ENCODE results near the gene GGT5.
"Not testable (repeated sequence)": the region's sequence is repeated elsewhere in the genome, so short reads cannot be mapped to it uniquely, and the experiment has no call there.

Gene GGT5

GRCh38 chr22:24245030-24245431 is at the start of gene GGT5:
GGT5 (minus strand) TSS chr22:24245082; CDS start chr22:24244725, 357 bp downstream.
- DNase-seq = not testable (repeated sequence)

GRCh38 chr22:24292202-24292830 is 47.4 kb upstream of the GGT5 start:
- DNase-seq = not testable (repeated sequence)

- no peak for DNase-seq
Observed at GRCh38 chr22:24291515-24292201, 46.8 kb upstream of the GGT5 start.

GRCh38 chr22:24290459-24290858 is 45.6 kb upstream of the GGT5 start:
- no peak for DNase-seq

- no peak for DNase-seq
Observed at GRCh38 chr22:24289741-24290163, 44.9 kb upstream of the GGT5 start.

- DNase-seq = no peak
Observed at GRCh38 chr22:24289114-24289513, 44.2 kb upstream of the GGT5 start.

GRCh38 chr22:24287801-24288200 is 42.9 kb upstream of the GGT5 start:
- DNase-seq = not testable (repeated sequence)

GRCh38 chr22:24287212-24287611 is 42.3 kb upstream of the GGT5 start:
- not testable (repeated sequence) for DNase-seq

GRCh38 chr22:24285245-24285644 is 40.4 kb upstream of the GGT5 start:
- no peak for DNase-seq

- DNase-seq = no peak
Observed at GRCh38 chr22:24284747-24285203, 39.9 kb upstream of the GGT5 start.

- no peak for DNase-seq
Observed at GRCh38 chr22:24282401-24282800, 37.5 kb upstream of the GGT5 start.

- DNase-seq = not testable (repeated sequence)
Observed at GRCh38 chr22:24280363-24280762, 35.5 kb upstream of the GGT5 start.

- DNase-seq = not testable (repeated sequence)
Observed at GRCh38 chr22:24274696-24275405, 30.0 kb upstream of the GGT5 start.

GRCh38 chr22:24273906-24274305 is 29.0 kb upstream of the GGT5 start:
- not testable (repeated sequence) for DNase-seq

- not testable (repeated sequence) for DNase-seq
Observed at GRCh38 chr22:24273031-24273430, 28.1 kb upstream of the GGT5 start.

GRCh38 chr22:24271386-24271854 is 26.5 kb upstream of the GGT5 start:
- no peak for DNase-seq

GRCh38 chr22:24270556-24271385 is 25.9 kb upstream of the GGT5 start, which contains the start of gene SPECC1L:
SPECC1L (plus strand) TSS chr22:24270831; CDS start chr22:24302232, 31,401 bp downstream.
- DNase-seq = peak; percentile 88 to 93

- DNase-seq = not testable (repeated sequence)
Observed at GRCh38 chr22:24266495-24266894, 21.6 kb upstream of the GGT5 start.

GRCh38 chr22:24265734-24266133 is 20.9 kb upstream of the GGT5 start:
- DNase-seq = no peak

- not testable (repeated sequence) for DNase-seq
Observed at GRCh38 chr22:24264329-24264896, 19.5 kb upstream of the GGT5 start.

- DNase-seq = not testable (repeated sequence)
Observed at GRCh38 chr22:24263479-24263878, 18.6 kb upstream of the GGT5 start.

GRCh38 chr22:24262185-24262749 is 17.4 kb upstream of the GGT5 start:
- not testable (repeated sequence) for DNase-seq
